Caco-2 (cell line): ENCODE data around the gene NOD2. TPM values are rescaled to one million over a fixed set of nuclear protein-coding genes. Genes with fewer than 3 reads are reported as not detected.

ENCODE experiments used
- BruUV-seq: library from RNA; stranded (reverse); fragments of 400-500 nt; replicated peaks from 2 replicates; lab custom pipeline; 2021; lab: Mats Ljungman, UMichigan
- CTCF ChIA-PET: fragments of 300-600 bp; sonication (Branson Sonifier 250); formaldehyde crosslinking; loops from one replicate; lab custom pipeline; 2022; ENCODE audit warnings: antibody characterized with exemption; lab: Charles Lee
- POLR2A ChIA-PET: fragments of 300-600 bp; sonication (Branson Sonifier 250); formaldehyde crosslinking; loops from one replicate; lab custom pipeline; 2022; ENCODE audit warnings: antibody characterized with exemption; lab: Charles Lee
- DNase-seq, 2 experiments: peaks; one replicate each; pipeline versions ENCODE4 v3.0.0 to v3.0.0-alpha.2; 2020 to 2022
- H3K27me3 ChIP-seq: replicated peaks from 2 replicates; pipeline ENCODE4 v1.6.0; 2011; ENCODE audit warnings: low read length; ENCODE audit not compliant: control insufficient read depth, insufficient read depth
- H3K36me3 ChIP-seq: 2 replicates; pipeline ENCODE4 v1.5.1; 2011; ENCODE audit warnings: low read length; ENCODE audit not compliant: control insufficient read depth, insufficient read depth
- H3K4me1 ChIP-seq: fragments of 250-450 bp; sonication (Bioruptor Pico); 2 replicates; pipeline ENCODE4 v1.5.1; 2020; ENCODE audit warnings: mild to moderate bottlenecking
- H3K4me3 ChIP-seq: 2 replicates; pipeline ENCODE4 v1.5.1; 2011; ENCODE audit warnings: low read depth, mild to moderate bottlenecking, control low read depth, low read length
- H3K9me3 ChIP-seq: fragments of 250-450 bp; sonication (Bioruptor Pico); 2 replicates; pipeline ENCODE4 v1.5.1; 2020; ENCODE audit warnings: mild to moderate bottlenecking, moderate library complexity
- H3K27ac Mint-ChIP-seq: one replicate; pipeline ENCODE4 v1.8.0; 2022; ENCODE audit warnings: mixed read lengths; ENCODE audit not compliant: unreplicated experiment
- H3K27me3 Mint-ChIP-seq: one replicate; pipeline ENCODE4 v1.8.0; 2022; ENCODE audit warnings: mixed read lengths; ENCODE audit not compliant: insufficient read depth, unreplicated experiment
- H3K36me3 Mint-ChIP-seq: one replicate; pipeline ENCODE4 v1.8.0; 2022; ENCODE audit warnings: mild to moderate bottlenecking, mixed read lengths; ENCODE audit not compliant: insufficient read depth, unreplicated experiment
- H3K4me1 Mint-ChIP-seq: one replicate; pipeline ENCODE4 v1.8.0; 2022; ENCODE audit warnings: low read depth, mixed read lengths; ENCODE audit not compliant: unreplicated experiment
- H3K4me3 Mint-ChIP-seq: one replicate; pipeline ENCODE4 v1.8.0; 2022; ENCODE audit warnings: mild to moderate bottlenecking, moderate library complexity, mixed read lengths; ENCODE audit not compliant: unreplicated experiment
- H3K9me3 Mint-ChIP-seq: one replicate; pipeline ENCODE4 v1.8.0; 2022; ENCODE audit warnings: mixed read lengths; ENCODE audit not compliant: unreplicated experiment
- intact Hi-C: fragments of 100-400 bp; cut with micrococcal nuclease; formaldehyde crosslinking; loops from one replicate; pipeline ENCODE4 v1.10.0; 2022; ENCODE audit not compliant: unreplicated experiment
- total RNA-seq: library from RNA; stranded (reverse); gene quantifications from 2 replicates; pipeline ENCODE4 v1.2.3, GENCODE V29; 2022
- TF ChIP-seq, protein P1 (sequence below), 2 experiments: fragments of 200-600 bp in 1 of 2; IDR thresholded peaks; 1 replicate in 1 of 2; 2 replicates in 1 of 2; pipeline versions ENCODE4 v1.5.1 to v1.8.0; 2011 to 2022; ENCODE audit warnings: antibody characterized with exemption in 1 of 2, control low read depth in 1 of 2, inconsistent platforms in 1 of 2, low read depth in 1 of 2, low read length in 1 of 2, mild to moderate bottlenecking in 1 of 2, moderate library complexity in 1 of 2; ENCODE audit not compliant: insufficient read depth in 1 of 2, severe bottlenecking in 1 of 2, unreplicated experiment in 1 of 2

Gene NOD2
- total RNA-seq, 1 experiment from 2014 or later = 0.23 TPM

DNA sequence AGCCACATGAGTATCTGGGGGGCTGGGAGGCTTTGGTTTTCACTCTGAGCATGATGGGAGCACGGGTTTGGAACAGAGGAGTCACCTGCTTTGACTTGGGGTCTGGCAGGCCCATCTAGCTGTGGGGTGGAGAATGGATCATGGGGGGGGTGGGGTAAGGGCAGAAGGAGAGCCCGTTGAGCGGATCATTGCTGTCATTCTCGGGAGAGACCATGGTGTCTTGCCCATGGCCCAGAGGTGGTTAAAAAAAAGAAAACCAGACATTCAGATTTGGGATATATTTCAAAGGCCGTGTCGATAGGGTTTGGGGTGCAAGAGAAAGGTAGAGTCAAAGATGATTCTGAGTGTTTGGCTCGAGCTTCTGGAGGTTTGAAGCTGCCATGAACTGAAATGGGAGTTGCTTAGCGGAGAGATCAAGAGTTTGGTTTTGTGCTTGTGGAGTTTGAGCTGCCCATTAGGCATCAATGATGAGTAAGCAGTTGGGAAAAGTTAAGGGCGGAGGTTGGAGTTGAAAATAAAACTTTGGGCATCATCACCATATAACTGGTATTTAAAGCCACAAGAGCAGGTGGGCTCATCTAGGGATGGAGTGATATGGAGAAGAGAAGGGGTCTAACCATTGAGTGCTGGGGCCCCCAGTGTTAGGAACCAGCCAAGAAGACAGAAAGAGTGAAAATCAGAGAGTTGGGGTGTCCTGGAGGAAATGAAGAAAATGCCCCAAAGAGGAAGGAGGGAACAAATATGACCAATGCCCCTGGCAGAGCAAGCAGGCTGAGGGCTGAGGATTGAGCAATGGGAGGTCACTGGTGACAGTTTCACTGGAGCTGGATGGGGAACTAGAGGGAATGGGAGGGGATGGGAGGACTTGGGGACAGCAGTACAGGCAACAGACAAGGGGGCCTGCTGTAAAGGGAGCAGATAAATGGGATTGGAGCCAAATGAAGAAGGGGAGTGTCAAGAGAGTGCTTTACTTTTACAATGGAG, 1.9 kb downstream of the NOD2 start:
- Mint-ChIP-seq H3K4me1 (peaks cover 15% of the 10 kb centered on the region), H3K4me3 (no peak overlapping the region), H3K27ac (no peak overlapping the region), H3K27me3 (peaks cover 6% of the 10 kb centered on the region), H3K36me3 (no peaks in the 10 kb centered on the region), H3K9me3 (no peaks in the 10 kb centered on the region)
- TF ChIP-seq, protein P1, sequence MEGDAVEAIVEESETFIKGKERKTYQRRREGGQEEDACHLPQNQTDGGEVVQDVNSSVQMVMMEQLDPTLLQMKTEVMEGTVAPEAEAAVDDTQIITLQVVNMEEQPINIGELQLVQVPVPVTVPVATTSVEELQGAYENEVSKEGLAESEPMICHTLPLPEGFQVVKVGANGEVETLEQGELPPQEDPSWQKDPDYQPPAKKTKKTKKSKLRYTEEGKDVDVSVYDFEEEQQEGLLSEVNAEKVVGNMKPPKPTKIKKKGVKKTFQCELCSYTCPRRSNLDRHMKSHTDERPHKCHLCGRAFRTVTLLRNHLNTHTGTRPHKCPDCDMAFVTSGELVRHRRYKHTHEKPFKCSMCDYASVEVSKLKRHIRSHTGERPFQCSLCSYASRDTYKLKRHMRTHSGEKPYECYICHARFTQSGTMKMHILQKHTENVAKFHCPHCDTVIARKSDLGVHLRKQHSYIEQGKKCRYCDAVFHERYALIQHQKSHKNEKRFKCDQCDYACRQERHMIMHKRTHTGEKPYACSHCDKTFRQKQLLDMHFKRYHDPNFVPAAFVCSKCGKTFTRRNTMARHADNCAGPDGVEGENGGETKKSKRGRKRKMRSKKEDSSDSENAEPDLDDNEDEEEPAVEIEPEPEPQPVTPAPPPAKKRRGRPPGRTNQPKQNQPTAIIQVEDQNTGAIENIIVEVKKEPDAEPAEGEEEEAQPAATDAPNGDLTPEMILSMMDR (IDR thresholded peaks at IDR 0.05; ENCODE audit: insufficient read depth in 1 of 2, low read depth in 1 of 2, low read length in 1 of 2, severe bottlenecking in 1 of 2, unreplicated experiment in 1 of 2) = no peak
- Histone ChIP-seq H3K27me3 (no peaks in the 10 kb centered on the region), H3K4me3 (no peak overlapping the region), H3K36me3 (no peaks in the 10 kb centered on the region), H3K9me3 (no peaks in the 10 kb centered on the region), H3K4me1 (peaks cover 12% of the 10 kb centered on the region)
- no TSS peak for BruUV-seq
- CTCF ChIA-PET = interaction anchor here (3.0 kb wide), 1 partner anchor 111 kb away, joined by 9 read pairs; no protein-coding TSS in a partner anchor
- DNase-seq = peak in 1 of 2 experiments; percentile 11
- POLR2A ChIA-PET = no interaction called here
- intact Hi-C loops = no loop called here

DNA sequence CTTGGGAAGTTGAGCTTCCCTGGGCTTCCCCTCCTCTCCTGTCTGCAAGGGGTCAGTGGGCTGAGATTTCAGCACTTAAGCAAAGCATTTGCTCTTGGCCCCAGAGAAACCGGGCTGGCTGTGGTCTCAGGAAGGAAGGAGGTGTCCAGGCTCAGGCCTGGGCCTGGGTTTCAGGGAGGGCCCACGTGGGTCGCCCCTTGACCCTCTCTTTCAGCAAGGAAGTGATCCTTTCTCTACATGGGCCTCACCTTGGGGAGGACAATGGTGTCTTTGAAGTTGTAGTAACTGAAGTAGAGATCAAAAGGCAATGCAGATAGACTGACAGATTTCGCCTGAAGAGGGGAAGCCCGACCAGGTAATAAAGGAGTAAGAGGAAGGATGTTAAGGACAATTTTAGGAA, 2.7 kb downstream of the NOD2 start:
- Histone ChIP-seq H3K36me3 (no peaks in the 10 kb centered on the region), H3K4me1 (peaks cover 12% of the 10 kb centered on the region), H3K27me3 (no peaks in the 10 kb centered on the region), H3K9me3 (no peaks in the 10 kb centered on the region), H3K4me3 (no peak overlapping the region)
- CTCF ChIA-PET = interaction anchor here (3.0 kb wide), 1 partner anchor 110 kb away, joined by 9 read pairs; no protein-coding TSS in a partner anchor
- POLR2A ChIA-PET = no interaction called here
- DNase-seq = peak; percentile 18 to 42
- intact Hi-C loops = no loop called here
- no peak overlapping the region for H3K27ac Mint-ChIP-seq
- no peak overlapping the region for H3K4me3 Mint-ChIP-seq
- H3K36me3 Mint-ChIP-seq = no peaks in the 10 kb centered on the region
- no peaks in the 10 kb centered on the region for H3K9me3 Mint-ChIP-seq
- no TSS peak for BruUV-seq
- TF ChIP-seq, protein P1 (IDR thresholded peaks at IDR 0.05; ENCODE audit: insufficient read depth in 1 of 2, low read depth in 1 of 2, low read length in 1 of 2, severe bottlenecking in 1 of 2, unreplicated experiment in 1 of 2) = no peak
- H3K4me1 Mint-ChIP-seq = peaks cover 15% of the 10 kb centered on the region
- peaks cover 3% of the 10 kb centered on the region for H3K27me3 Mint-ChIP-seq

DNA sequence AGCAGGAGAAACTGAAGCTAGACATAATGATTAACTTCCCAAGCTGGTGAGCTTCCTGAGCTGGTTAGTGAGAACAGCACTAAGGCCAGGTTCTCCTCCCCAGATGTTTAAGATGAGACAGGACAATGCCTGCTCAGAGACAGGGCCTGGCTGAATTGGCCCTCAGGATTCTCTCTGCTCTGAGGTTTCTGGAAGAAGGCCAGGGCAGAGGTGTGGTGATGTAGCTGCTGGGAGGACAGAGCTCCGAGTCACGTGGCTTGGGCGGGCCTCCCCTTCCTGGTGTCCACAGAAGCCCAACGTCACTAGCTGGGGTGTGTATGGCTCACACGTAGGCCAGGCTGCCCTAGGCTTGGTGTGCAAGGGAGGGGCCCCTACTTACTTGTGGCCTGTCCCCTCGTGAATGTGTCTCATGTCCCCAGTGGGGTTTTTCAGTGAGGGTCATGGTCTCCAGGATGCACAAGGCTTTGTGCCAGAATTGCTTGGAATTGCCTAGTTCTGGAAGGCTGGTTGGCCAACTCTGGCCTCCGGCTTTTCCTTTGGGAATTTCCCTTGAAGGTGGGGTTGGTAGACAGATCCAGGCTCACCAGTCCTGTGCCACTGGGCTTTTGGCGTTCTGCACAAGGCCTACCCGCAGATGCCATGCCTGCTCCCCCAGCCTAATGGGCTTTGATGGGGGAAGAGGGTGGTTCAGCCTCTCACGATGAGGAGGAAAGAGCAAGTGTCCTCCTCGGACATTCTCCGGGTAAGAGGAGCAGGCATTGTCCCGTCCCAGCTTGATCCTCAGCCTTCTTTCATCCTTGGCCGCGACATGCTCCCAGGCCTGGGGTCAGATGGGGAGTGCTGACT, 3.4 kb downstream of the NOD2 start:
- H3K36me3 Mint-ChIP-seq = no peaks in the 10 kb centered on the region
- H3K36me3 ChIP-seq = no peaks in the 10 kb centered on the region
- peaks cover 12% of the 10 kb centered on the region for H3K4me1 ChIP-seq
- TF ChIP-seq, protein P1 (IDR thresholded peaks at IDR 0.05; ENCODE audit: insufficient read depth in 1 of 2, low read depth in 1 of 2, low read length in 1 of 2, severe bottlenecking in 1 of 2, unreplicated experiment in 1 of 2) = no peak
- DNase-seq = peak in 1 of 2 experiments; percentile 37
- H3K9me3 Mint-ChIP-seq = no peaks in the 10 kb centered on the region
- H3K9me3 ChIP-seq = no peaks in the 10 kb centered on the region
- H3K4me3 ChIP-seq = no peak overlapping the region
- intact Hi-C loops = no loop called here
- no peaks in the 10 kb centered on the region for H3K27me3 ChIP-seq
- no peak overlapping the region for H3K27ac Mint-ChIP-seq
- BruUV-seq = no TSS peak
- POLR2A ChIA-PET = no interaction called here
- peaks cover 3% of the 10 kb centered on the region for H3K27me3 Mint-ChIP-seq
- CTCF ChIA-PET = interaction anchor here (0.6 to 3.0 kb wide), 2 partner anchors 110 to 208 kb away, joined by 3 to 9 read pairs; no protein-coding TSS in a partner anchor
- H3K4me1 Mint-ChIP-seq = peaks cover 15% of the 10 kb centered on the region
- H3K4me3 Mint-ChIP-seq = no peak overlapping the region
